Nephron progenitor cell (in vitro differentiated cells): Measurements from ENCODE around the gene CAPN13.

Source experiments
- DNase-seq: peaks from one replicate; pipeline ENCODE4 v3.0.0; 2021
- H3K27ac Mint-ChIP-seq: 2 replicates; pipeline ENCODE4 v1.8.0; 2021; ENCODE audit warnings: mild to moderate bottlenecking, moderate library complexity, mixed read lengths
- H3K27me3 Mint-ChIP-seq: 2 replicates; pipeline ENCODE4 v1.8.0; 2021; ENCODE audit warnings: mild to moderate bottlenecking, low read depth, mixed read lengths; ENCODE audit not compliant: poor library complexity
- H3K36me3 Mint-ChIP-seq: 2 replicates; pipeline ENCODE4 v1.8.0; 2021; ENCODE audit warnings: low read depth, mixed read lengths
- H3K4me1 Mint-ChIP-seq: 2 replicates; pipeline ENCODE4 v1.8.0; 2021; ENCODE audit warnings: mixed read lengths
- H3K4me3 Mint-ChIP-seq: 2 replicates; pipeline ENCODE4 v1.8.0; 2021; ENCODE audit warnings: mild to moderate bottlenecking, moderate library complexity, mixed read lengths
- H3K9me3 Mint-ChIP-seq: 2 replicates; pipeline ENCODE4 v1.8.0; 2021; ENCODE audit warnings: mild to moderate bottlenecking, moderate library complexity, mixed read lengths
- CTCF ChIP-seq: fragments of 200-600 bp; sonication (generic); IDR thresholded peaks from 2 replicates; pipeline ENCODE4 v1.5.0; 2021; ENCODE audit warnings: antibody characterized with exemption

CAPN13 gene

GRCh38 chr2:30770816-30771576 lies 36.2 kb downstream of the CAPN13 start:
- H3K9me3 Mint-ChIP-seq = no peaks in the 10 kb centered on the region
- H3K27ac Mint-ChIP-seq = no peak overlapping the region

GRCh38 chr2:30769891-30770462 lies 37.3 kb downstream of the CAPN13 start:
- no peak for DNase-seq
- TF ChIP-seq CTCF = no peak
- H3K9me3 Mint-ChIP-seq = no peaks in the 10 kb centered on the region
- no peaks in the 10 kb centered on the region for H3K36me3 Mint-ChIP-seq
- H3K4me3 Mint-ChIP-seq = no peak overlapping the region
- no peak overlapping the region for H3K27ac Mint-ChIP-seq
- peaks cover 30% of the 10 kb centered on the region for H3K27me3 Mint-ChIP-seq
- H3K4me1 Mint-ChIP-seq = no peaks in the 10 kb centered on the region

More at GRCh38 chr2:30770816-30771576, 36.2 kb downstream of the CAPN13 start:
- TF ChIP-seq CTCF = no peak
- Mint-ChIP-seq H3K4me3 (no peak overlapping the region), H3K36me3 (no peaks in the 10 kb centered on the region), H3K27me3 (peaks cover 30% of the 10 kb centered on the region), H3K4me1 (no peaks in the 10 kb centered on the region)
- DNase-seq = no peak

- H3K27ac Mint-ChIP-seq = no peak overlapping the region
- H3K9me3 Mint-ChIP-seq = no peaks in the 10 kb centered on the region
- no peak overlapping the region for H3K4me3 Mint-ChIP-seq
- no peaks in the 10 kb centered on the region for H3K4me1 Mint-ChIP-seq
- DNase-seq = no peak
- H3K27me3 Mint-ChIP-seq = peaks cover 30% of the 10 kb centered on the region
- H3K36me3 Mint-ChIP-seq = no peaks in the 10 kb centered on the region
- no peak for TF ChIP-seq CTCF
Observed at GRCh38 chr2:30769481-30769780, 37.8 kb downstream of the CAPN13 start.

- DNase-seq = no peak
- peaks cover 30% of the 10 kb centered on the region for H3K27me3 Mint-ChIP-seq
- no peaks in the 10 kb centered on the region for H3K9me3 Mint-ChIP-seq
- no peaks in the 10 kb centered on the region for H3K4me1 Mint-ChIP-seq
- H3K36me3 Mint-ChIP-seq = no peaks in the 10 kb centered on the region
- no peak overlapping the region for H3K27ac Mint-ChIP-seq
- TF ChIP-seq CTCF = no peak
- H3K4me3 Mint-ChIP-seq = no peak overlapping the region
Observed at GRCh38 chr2:30768708-30769480, 38.4 kb downstream of the CAPN13 start.

- no peak for TF ChIP-seq CTCF
- no peaks in the 10 kb centered on the region for H3K36me3 Mint-ChIP-seq
- no peaks in the 10 kb centered on the region for H3K9me3 Mint-ChIP-seq
- DNase-seq = no peak
- no peak overlapping the region for H3K4me3 Mint-ChIP-seq
- H3K27me3 Mint-ChIP-seq = peaks cover 30% of the 10 kb centered on the region
- no peak overlapping the region for H3K27ac Mint-ChIP-seq
- H3K4me1 Mint-ChIP-seq = no peaks in the 10 kb centered on the region
Observed at GRCh38 chr2:30768036-30768686, 39.1 kb downstream of the CAPN13 start.
